H9 (cell line): ENCODE data around the gene HPGDS. TPM values are rescaled to one million over a fixed set of nuclear protein-coding genes. Genes with fewer than 3 reads are reported as not detected.
"Not testable (repeated sequence)": the region's sequence is repeated elsewhere in the genome, so short reads cannot be mapped to it uniquely, and the experiment has no call there.

ENCODE experiments used
- DNase-seq: peaks from one replicate; pipeline ENCODE4 v3.0.0-alpha.2; 2017
- H2AFZ ChIP-seq: one replicate; pipeline ENCODE4 v1.6.1; 2013; ENCODE audit warnings: mild to moderate bottlenecking, low read length, control low read depth, moderate library complexity
- H2AK5ac ChIP-seq: 2 replicates; pipeline ENCODE4 v1.6.1; 2013; ENCODE audit warnings: low read length, control low read depth, mixed read lengths; ENCODE audit not compliant: insufficient read length
- H2BK120ac ChIP-seq: one replicate; pipeline ENCODE4 v1.6.1; 2013; ENCODE audit warnings: low read depth, mild to moderate bottlenecking, low read length, control low read depth, inconsistent platforms; ENCODE audit not compliant: poor library complexity, severe bottlenecking
- H2BK12ac ChIP-seq: 2 replicates; pipeline ENCODE4 v1.6.1; 2013; ENCODE audit warnings: low read length, control low read depth, mixed read lengths, low read depth; ENCODE audit not compliant: insufficient read length
- H2BK15ac ChIP-seq: 2 replicates; pipeline ENCODE4 v1.6.1; 2013; ENCODE audit warnings: low read depth, low read length, control low read depth
- H2BK20ac ChIP-seq: one replicate; pipeline ENCODE4 v1.6.1; 2013; ENCODE audit warnings: low read depth, mild to moderate bottlenecking, low read length, control low read depth, inconsistent platforms; ENCODE audit not compliant: poor library complexity, severe bottlenecking
- H2BK5ac ChIP-seq: 2 replicates; pipeline ENCODE4 v1.6.1; 2013; ENCODE audit warnings: low read length, control low read depth, mixed read lengths; ENCODE audit not compliant: insufficient read length
- H3K14ac ChIP-seq: 2 replicates; pipeline ENCODE4 v1.6.1; 2013; ENCODE audit warnings: low read length, control low read depth; ENCODE audit not compliant: insufficient read depth
- H3K18ac ChIP-seq: 2 replicates; pipeline ENCODE4 v1.6.1; 2013; ENCODE audit warnings: low read depth, mild to moderate bottlenecking, mixed read lengths, low read length, control low read depth; ENCODE audit not compliant: insufficient read length
- H3K23ac ChIP-seq: 2 replicates; pipeline ENCODE4 v1.6.1; 2013; ENCODE audit warnings: low read length, control low read depth, mixed read lengths, low read depth; ENCODE audit not compliant: insufficient read length
- H3K23me2 ChIP-seq: 2 replicates; pipeline ENCODE4 v1.6.1; 2013; ENCODE audit warnings: low read depth, mild to moderate bottlenecking, mixed read lengths, low read length, control low read depth; ENCODE audit not compliant: insufficient read length, poor library complexity, severe bottlenecking
- H3K27ac ChIP-seq: 2 replicates; pipeline ENCODE4 v1.5.1; 2013; ENCODE audit warnings: low read length, control low read depth, mixed read lengths, low read depth; ENCODE audit not compliant: insufficient read length
- H3K27me3 ChIP-seq: 2 replicates; pipeline ENCODE4 v1.6.1; 2013; ENCODE audit warnings: low read length, control low read depth, inconsistent platforms; ENCODE audit not compliant: insufficient read depth
- H3K4ac ChIP-seq: 2 replicates; pipeline ENCODE4 v1.6.1; 2013; ENCODE audit warnings: low read depth, mild to moderate bottlenecking, control low read depth, inconsistent platforms, low read length, moderate library complexity
- H3K4me1 ChIP-seq: 2 replicates; pipeline ENCODE4 v1.6.1; 2013; ENCODE audit warnings: low read length, control low read depth, inconsistent platforms; ENCODE audit not compliant: insufficient read depth
- H3K4me2 ChIP-seq: 2 replicates; pipeline ENCODE4 v1.6.1; 2013; ENCODE audit warnings: low read length, control low read depth, mixed read lengths; ENCODE audit not compliant: insufficient read length, insufficient read depth
- H3K56ac ChIP-seq: 2 replicates; pipeline ENCODE4 v1.6.1; 2013; ENCODE audit warnings: low read depth, mild to moderate bottlenecking, mixed read lengths, low read length, control low read depth; ENCODE audit not compliant: insufficient read length
- H3K79me1 ChIP-seq: 2 replicates; pipeline ENCODE4 v1.6.1; 2013; ENCODE audit warnings: low read depth, mild to moderate bottlenecking, moderate library complexity, low read length, control low read depth, inconsistent platforms; ENCODE audit not compliant: insufficient read depth, poor library complexity, severe bottlenecking
- H3K79me2 ChIP-seq: 2 replicates; pipeline ENCODE4 v1.6.1; 2013; ENCODE audit warnings: low read length, control low read depth, inconsistent platforms; ENCODE audit not compliant: insufficient read depth
- H3K9ac ChIP-seq: 2 replicates; pipeline ENCODE4 v1.6.1; 2013; ENCODE audit warnings: low read length, control low read depth, mixed read lengths; ENCODE audit not compliant: insufficient read length; ENCODE audit errors: extremely low read depth
- H3K9me3 ChIP-seq: one replicate; pipeline ENCODE4 v1.6.1; 2013; ENCODE audit warnings: low read depth, low read length, inconsistent platforms; ENCODE audit not compliant: control insufficient read depth
- H3T11ph ChIP-seq: one replicate; pipeline ENCODE4 v1.6.1; 2013; ENCODE audit warnings: mild to moderate bottlenecking, low read length, control low read depth, inconsistent platforms
- H4K20me1 ChIP-seq: one replicate; pipeline ENCODE4 v1.6.1; 2013; ENCODE audit not compliant: control insufficient read depth, insufficient read length, insufficient read depth
- H4K5ac ChIP-seq: 2 replicates; pipeline ENCODE4 v1.6.1; 2013; ENCODE audit warnings: low read depth, mild to moderate bottlenecking, mixed read lengths, low read length, control low read depth; ENCODE audit not compliant: insufficient read length
- H4K8ac ChIP-seq: replicated peaks from 2 replicates; pipeline ENCODE4 v1.6.1; 2013; ENCODE audit warnings: low read length, control low read depth, mixed read lengths, low read depth; ENCODE audit not compliant: insufficient read length
- H4K91ac ChIP-seq: 2 replicates; pipeline ENCODE4 v1.6.1; 2013; ENCODE audit warnings: low read depth, mild to moderate bottlenecking, moderate library complexity, mixed read lengths, low read length, control low read depth; ENCODE audit not compliant: insufficient read length
- H3K27ac Mint-ChIP-seq, 3 experiments: 2 replicates in 2 of 3; 3 replicates in 1 of 3; pipeline ENCODE4 v1.8.0; 2020 to 2021; ENCODE audit warnings: mixed read lengths in 3 of 3, mild to moderate bottlenecking in 1 of 3, moderate library complexity in 1 of 3
- H3K27me3 Mint-ChIP-seq: 2 replicates; pipeline ENCODE4 v1.8.0; 2021; ENCODE audit warnings: low read depth, mild to moderate bottlenecking, moderate library complexity, mixed read lengths
- H3K36me3 Mint-ChIP-seq, 3 experiments: 2 replicates in 2 of 3; 3 replicates in 1 of 3; pipeline ENCODE4 v1.8.0; 2020 to 2021; ENCODE audit warnings: low read depth in 3 of 3, mixed read lengths in 3 of 3; ENCODE audit not compliant: insufficient read depth in 1 of 3
- H3K4me1 Mint-ChIP-seq, 2 experiments: 2 replicates each; pipeline ENCODE4 v1.8.0; 2020; ENCODE audit warnings: mixed read lengths in 2 of 2
- H3K4me3 Mint-ChIP-seq, 2 experiments: 2 replicates in 1 of 2; 3 replicates in 1 of 2; pipeline ENCODE4 v1.8.0; 2020 to 2021; ENCODE audit warnings: mild to moderate bottlenecking in 2 of 2, mixed read lengths in 2 of 2, moderate library complexity in 1 of 2
- H3K9me3 Mint-ChIP-seq, 2 experiments: 2 replicates in 1 of 2; 3 replicates in 1 of 2; pipeline ENCODE4 v1.8.0; 2020; ENCODE audit warnings: mild to moderate bottlenecking in 2 of 2, mixed read lengths in 2 of 2, moderate library complexity in 1 of 2
- CTCF ChIP-seq: fragments of 200-600 bp; sonication (generic); conservative IDR thresholded peaks from 3 replicates; pipeline ENCODE4 v1.8.0; 2021; ENCODE audit warnings: antibody characterized with exemption, mild to moderate bottlenecking
- WGBS: extraction: QIAGEN DNeasy Blood & Tissue Kit; methylation state at CpG from one replicate; pipeline ENCODE4 v1.1.7; 2013; ENCODE audit warnings: missing lambda C conversion rate, low lambda C conversion rate, mixed read lengths; ENCODE audit not compliant: insufficient read length; ENCODE audit errors: extremely low coverage; 5-methylcytosine and 5-hydroxymethylcytosine counted together
- total RNA-seq: library from RNA; stranded (reverse); gene quantifications from 2 replicates; pipeline ENCODE4 v1.2.1, GENCODE V29; 2021

HPGDS gene
- total RNA-seq, 1 experiment from 2014 or later: not detected

GRCh38 chr4:94338681-94339351 lies 3.8 kb downstream of the HPGDS start:
- Histone ChIP-seq H3K79me2 (no peaks in the 10 kb centered on the region), H2BK120ac (no peak overlapping the region), H4K20me1 (no peaks in the 10 kb centered on the region), H2AK5ac (no peak overlapping the region), H3K56ac (no peak overlapping the region), H3K9me3 (no peaks in the 10 kb centered on the region), H2BK20ac (no peak overlapping the region), H3K9ac (no peak overlapping the region), H3K27ac (no peak overlapping the region), H3K4ac (no peak overlapping the region), H2BK15ac (no peak overlapping the region), H4K5ac (no peak overlapping the region), H2BK5ac (no peak overlapping the region), H3K23me2 (no peaks in the 10 kb centered on the region), H4K8ac (no peak overlapping the region), H3K14ac (no peak overlapping the region), H2BK12ac (no peak overlapping the region), H3K27me3 (no peaks in the 10 kb centered on the region), H3K79me1 (no peaks in the 10 kb centered on the region), H3K23ac (no peak overlapping the region), H2AFZ (no peak overlapping the region), H3T11ph (no peak overlapping the region), H3K18ac (no peak overlapping the region), H3K4me1 (no peaks in the 10 kb centered on the region), H4K91ac (no peak overlapping the region), H3K4me2 (no peak overlapping the region)
- Mint-ChIP-seq H3K9me3 (no peaks in the 10 kb centered on the region), H3K27ac (no peak overlapping the region), H3K36me3 (no peaks in the 10 kb centered on the region), H3K4me1 (peaks cover 0 to 8% of the 10 kb centered on the region in 2 experiments; a peak in 2 of 4 replicates), H3K27me3 (no peaks in the 10 kb centered on the region), H3K4me3 (no peak overlapping the region)
- no peak for TF ChIP-seq CTCF
- no peak for DNase-seq
- no CpG with 5 or more reads among the region's 4 CpGs for WGBS

- not testable (repeated sequence) for H3K27me3 Mint-ChIP-seq
- WGBS: no CpG with 5 or more reads among the region's 5 CpGs
Measured at GRCh38 chr4:94336791-94337190, 5.8 kb downstream of the HPGDS start.

More at GRCh38 chr4:94336791-94337190, 5.8 kb downstream of the HPGDS start:
- not testable (repeated sequence) for H3K9ac ChIP-seq, H3K23ac ChIP-seq, DNase-seq, H3K9me3 Mint-ChIP-seq, H2BK15ac ChIP-seq, H3K18ac ChIP-seq, H2BK5ac ChIP-seq, H3K4me2 ChIP-seq, H3K36me3 Mint-ChIP-seq, H4K20me1 ChIP-seq, H3K27ac ChIP-seq, H3K4me3 Mint-ChIP-seq, H3K4me1 ChIP-seq, H2BK20ac ChIP-seq, H4K5ac ChIP-seq, H3K14ac ChIP-seq, H3K23me2 ChIP-seq, H3K27ac Mint-ChIP-seq, H3K4ac ChIP-seq, H3K9me3 ChIP-seq, H4K91ac ChIP-seq, H4K8ac ChIP-seq, H3K56ac ChIP-seq, H2BK12ac ChIP-seq, H3T11ph ChIP-seq, H2AFZ ChIP-seq, H3K27me3 ChIP-seq, H2AK5ac ChIP-seq, H3K79me1 ChIP-seq, H3K79me2 ChIP-seq, H2BK120ac ChIP-seq
- H3K4me1 Mint-ChIP-seq: peaks cover 5 to 20% of the 10 kb centered on the region in 2 experiments
